Panc1 (cell line): ENCODE measurements around the gene CDH12. TPM values are rescaled to one million over a fixed set of nuclear protein-coding genes. Genes with fewer than 3 reads are reported as not detected.

Source experiments
- ATAC-seq: fragments of 200-7000 bp; cut with Tn5 transposase; 2 replicates; pipeline ENCODE4 v1.9.1; 2020; ENCODE audit warnings: mild to moderate bottlenecking, moderate library complexity
- BruUV-seq: library from RNA; stranded (reverse); fragments of 400-500 nt; replicated peaks from 2 replicates; lab custom pipeline; 2021; lab: Mats Ljungman, UMichigan
- CTCF ChIA-PET: fragments of 300-600 bp; sonication (Branson Sonifier 250); formaldehyde crosslinking; loops from one replicate; lab custom pipeline; 2022; ENCODE audit warnings: antibody characterized with exemption; lab: Charles Lee
- POLR2A ChIA-PET: fragments of 300-600 bp; sonication (Branson Sonifier 250); formaldehyde crosslinking; loops from one replicate; lab custom pipeline; 2022; ENCODE audit warnings: antibody characterized with exemption; lab: Charles Lee
- DNase-seq: peaks from one replicate; pipeline ENCODE4 v3.0.0-alpha.2; 2010; ENCODE audit warnings: low read depth, low spot score
- H3K27ac ChIP-seq: 2 replicates; pipeline ENCODE4 v1.5.1; 2011; ENCODE audit warnings: mild to moderate bottlenecking, low read length, inconsistent platforms
- H3K27me3 ChIP-seq: fragments of 200-500 bp; sonication (Bioruptor generic); 2 replicates; pipeline ENCODE4 v1.6.0; 2014; ENCODE audit warnings: low read length, inconsistent platforms; ENCODE audit not compliant: control insufficient read depth, insufficient read depth
- H3K36me3 ChIP-seq: fragments of 200-500 bp; sonication (Bioruptor generic); 2 replicates; pipeline ENCODE4 v1.5.1; 2014; ENCODE audit warnings: inconsistent platforms, mild to moderate bottlenecking, low read length, moderate library complexity; ENCODE audit not compliant: control insufficient read depth, insufficient read depth
- H3K4me1 ChIP-seq: 2 replicates; pipeline ENCODE4 v1.5.1; 2011; ENCODE audit warnings: inconsistent platforms, mild to moderate bottlenecking, low read length, moderate library complexity; ENCODE audit not compliant: control insufficient read depth, insufficient read depth
- H3K4me3 ChIP-seq, 2 experiments: 2 replicates each; pipeline ENCODE4 v1.5.1; 2011 to 2012; ENCODE audit warnings: low read depth in 2 of 2, low read length in 2 of 2, mild to moderate bottlenecking in 2 of 2, inconsistent platforms in 1 of 2, moderate library complexity in 1 of 2
- H3K9me3 ChIP-seq: fragments of 200-500 bp; sonication (Bioruptor generic); 2 replicates; pipeline ENCODE4 v1.5.1; 2014; ENCODE audit warnings: low read depth, mild to moderate bottlenecking, inconsistent platforms, low read length, moderate library complexity; ENCODE audit not compliant: control insufficient read depth, insufficient read depth
- CTCF ChIP-seq: fragments of 450-650 bp; IDR thresholded peaks from 2 replicates; pipeline ENCODE4 v1.5.1; 2017; ENCODE audit warnings: mild to moderate bottlenecking
- POLR2AphosphoS5 ChIP-seq: IDR thresholded peaks from 2 replicates; pipeline ENCODE4 v1.6.1; 2012; ENCODE audit warnings: mild to moderate bottlenecking, low read depth, low read length, moderate library complexity
- REST ChIP-seq, 2 experiments: IDR thresholded peaks; 2 replicates each; pipeline ENCODE4 v1.6.1; 2011 to 2012; ENCODE audit warnings: low read depth in 2 of 2, control low read depth in 1 of 2, low read length in 1 of 2, mild to moderate bottlenecking in 1 of 2, moderate library complexity in 1 of 2; ENCODE audit not compliant: insufficient read depth in 1 of 2
- SIN3A ChIP-seq: IDR thresholded peaks from 2 replicates; pipeline ENCODE4 v1.6.1; 2012; ENCODE audit warnings: low read depth, mild to moderate bottlenecking, low read length, moderate library complexity, borderline replicate concordance; ENCODE audit not compliant: insufficient read depth
- TCF7L2 ChIP-seq: IDR thresholded peaks from 2 replicates; pipeline ENCODE4 v1.6.1; 2011; ENCODE audit warnings: mild to moderate bottlenecking, low read depth, low read length, inconsistent platforms
- in situ Hi-C: cut with HindIII; loops from 2 replicates; pipeline ENCODE4 v1.10.0; 2016; ENCODE audit warnings: low sequenced_read_pairs, low pct_unique_long_range_greater_than_20kb
- intact Hi-C: fragments of 100-400 bp; cut with micrococcal nuclease; formaldehyde crosslinking; loops from one replicate; pipeline ENCODE4 v1.10.0; 2022; ENCODE audit not compliant: unreplicated experiment
- total RNA-seq: library from RNA; stranded (reverse); gene quantifications from one replicate; pipeline ENCODE4 v1.2.1, GENCODE V29; 2021; ENCODE audit not compliant: unreplicated experiment

The CDH12 gene
- total RNA-seq, 1 experiment from 2014 or later: not detected

GRCh38 chr5:22329683-22330082 lies 523.5 kb downstream of the CDH12 start:
- POLR2A ChIA-PET: no interaction called here
- Histone ChIP-seq H3K4me1 (no peaks in the 10 kb centered on the region), H3K27me3 (no peaks in the 10 kb centered on the region), H3K36me3 (no peaks in the 10 kb centered on the region), H3K27ac (no peak overlapping the region), H3K9me3 (no peaks in the 10 kb centered on the region), H3K4me3 (no peak overlapping the region)
- intact Hi-C loops (loop anchor here (1.0 kb wide), 1 partner anchor 11 kb away; no protein-coding TSS in a partner anchor), in situ Hi-C loops (no loop called here)
- DNase-seq (no peak), ATAC-seq (no peak)
- no TSS peak for BruUV-seq
- TF ChIP-seq POLR2AphosphoS5 (no peak), REST (IDR thresholded peaks at IDR 0.05; ENCODE audit: insufficient read depth in 1 of 2, low read depth in 2 of 2, low read length in 1 of 2) (no peak), TCF7L2 (no peak), CTCF (no peak), SIN3A (no peak)
- CTCF ChIA-PET: no interaction called here

GRCh38 chr5:22319798-22320197 lies 533.3 kb downstream of the CDH12 start:
- no peak overlapping the region for H3K4me3 ChIP-seq
- no peak overlapping the region for H3K27ac ChIP-seq
- ChIA-PET POLR2A (no interaction called here), CTCF (no interaction called here)
- no peaks in the 10 kb centered on the region for H3K36me3 ChIP-seq
- BruUV-seq: no TSS peak
- ATAC-seq: no peak
- intact Hi-C loops (no loop called here), in situ Hi-C loops (no loop called here)
- no peaks in the 10 kb centered on the region for H3K4me1 ChIP-seq
- no peak for TF ChIP-seq TCF7L2
- no peak for TF ChIP-seq SIN3A
- no peak for TF ChIP-seq CTCF
- TF ChIP-seq POLR2AphosphoS5: no peak
- no peak for TF ChIP-seq REST (IDR thresholded peaks at IDR 0.05; ENCODE audit: insufficient read depth in 1 of 2, low read depth in 2 of 2, low read length in 1 of 2)
- no peak for DNase-seq
- no peaks in the 10 kb centered on the region for H3K27me3 ChIP-seq
- H3K9me3 ChIP-seq: no peaks in the 10 kb centered on the region
